Measurements from ENCODE around the gene TYMP.

Gene TYMP

GRCh38 chr22:50530877-50531545, 1.2 kb upstream of the TYMP start:
- H3K27ac ChIP-seq = no peak overlapping the region
- no peak for DNase-seq (ENCODE audit: low read depth, low spot score)

GRCh38 chr22:50530580-50530876, 716 bp upstream of the TYMP start:
- H3K36me3 ChIP-seq (ENCODE audit: insufficient read depth, low read length) = no peaks in the 10 kb centered on the region
- peak overlapping the region; percentile 82 for H3K4me3 ChIP-seq
- DNase-seq (ENCODE audit: low read depth, low spot score) = no peak
- no peaks in the 10 kb centered on the region for H3K9me3 ChIP-seq (ENCODE audit: low read depth, low read length)
- H3K9ac ChIP-seq (ENCODE audit: insufficient read length) = peak overlapping the region; percentile 78
- TF ChIP-seq FOXP2 (optimal IDR thresholded peaks at IDR 0.05; ENCODE audit: control extremely low read depth, extremely low read length, insufficient read depth) (no peak), POLR2AphosphoS5 (IDR thresholded peaks at IDR 0.05; ENCODE audit: borderline replicate concordance, low read depth, low read length) (no peak), EZH2 (IDR thresholded peaks at IDR 0.05) (no peak)
- H3K27ac ChIP-seq = no peak overlapping the region

More at GRCh38 chr22:50530877-50531545, 1.2 kb upstream of the TYMP start:
- peak overlapping the region; percentile 78 for H3K9ac ChIP-seq (ENCODE audit: insufficient read length)
- TF ChIP-seq EZH2 (IDR thresholded peaks at IDR 0.05) (no peak), POLR2AphosphoS5 (IDR thresholded peaks at IDR 0.05; ENCODE audit: borderline replicate concordance, low read depth, low read length) (no peak), FOXP2 (optimal IDR thresholded peaks at IDR 0.05; ENCODE audit: control extremely low read depth, extremely low read length, insufficient read depth) (no peak)
- peak overlapping the region; percentile 82 for H3K4me3 ChIP-seq
- no peaks in the 10 kb centered on the region for H3K9me3 ChIP-seq (ENCODE audit: low read depth, low read length)
- H3K36me3 ChIP-seq (ENCODE audit: insufficient read depth, low read length) = no peaks in the 10 kb centered on the region

- TF ChIP-seq POLR2AphosphoS5 (IDR thresholded peaks at IDR 0.05; ENCODE audit: borderline replicate concordance, low read depth, low read length) (no peak), FOXP2 (optimal IDR thresholded peaks at IDR 0.05; ENCODE audit: control extremely low read depth, extremely low read length, insufficient read depth) (no peak), EZH2 (IDR thresholded peaks at IDR 0.05) (no peak)
- Histone ChIP-seq H3K27ac (no peak overlapping the region), H3K4me3 (peak overlapping the region; percentile 82), H3K9me3 (ENCODE audit: low read depth, low read length) (no peaks in the 10 kb centered on the region), H3K36me3 (ENCODE audit: insufficient read depth, low read length) (no peaks in the 10 kb centered on the region), H3K9ac (ENCODE audit: insufficient read length) (no peak overlapping the region)
- DNase-seq (ENCODE audit: low read depth, low spot score) = no peak
Measured at GRCh38 chr22:50529416-50529896, 356 bp downstream of the TYMP start.

GRCh38 chr22:50528682-50529415, 963 bp downstream of the TYMP start:
- peaks cover 1% of the 10 kb centered on the region; the same call in 1 of the 2 replicates for H3K36me3 ChIP-seq (ENCODE audit: insufficient read depth, low read length)
- DNase-seq (ENCODE audit: low read depth, low spot score) = no peak
- TF ChIP-seq EZH2 (IDR thresholded peaks at IDR 0.05) (no peak), FOXP2 (optimal IDR thresholded peaks at IDR 0.05; ENCODE audit: control extremely low read depth, extremely low read length, insufficient read depth) (no peak), POLR2AphosphoS5 (IDR thresholded peaks at IDR 0.05; ENCODE audit: borderline replicate concordance, low read depth, low read length) (no peak)
- H3K9me3 ChIP-seq (ENCODE audit: low read depth, low read length) = no peaks in the 10 kb centered on the region
- H3K4me3 ChIP-seq = no peak overlapping the region
- H3K9ac ChIP-seq (ENCODE audit: insufficient read length) = no peak overlapping the region
- no peak overlapping the region for H3K27ac ChIP-seq

GRCh38 chr22:50527921-50528681, 1.7 kb downstream of the TYMP start:
- no peaks in the 10 kb centered on the region for H3K9me3 ChIP-seq (ENCODE audit: low read depth, low read length)
- no peak overlapping the region for H3K4me3 ChIP-seq
- H3K36me3 ChIP-seq (ENCODE audit: insufficient read depth, low read length) = peaks cover 9% of the 10 kb centered on the region; the same call in 1 of the 2 replicates
- no peak for DNase-seq (ENCODE audit: low read depth, low spot score)
- no peak overlapping the region for H3K9ac ChIP-seq (ENCODE audit: insufficient read length)
- TF ChIP-seq FOXP2 (optimal IDR thresholded peaks at IDR 0.05; ENCODE audit: control extremely low read depth, extremely low read length, insufficient read depth) = no peak
- H3K27ac ChIP-seq = no peak overlapping the region

- Histone ChIP-seq H3K9me3 (ENCODE audit: low read depth, low read length) (no peaks in the 10 kb centered on the region), H3K36me3 (ENCODE audit: insufficient read depth, low read length) (peaks cover 11% of the 10 kb centered on the region; the same call in 1 of the 2 replicates), H3K27ac (0 out of 2 replicates have a peak overlapping the region, but pooled peaks have one; percentile 89), H3K9ac (ENCODE audit: insufficient read length) (peak overlapping the region; percentile 79), H3K4me3 (peak overlapping the region; percentile 84)
- TF ChIP-seq EZH2 (IDR thresholded peaks at IDR 0.05) = no peak
- TF ChIP-seq POLR2AphosphoS5 (IDR thresholded peaks at IDR 0.05; ENCODE audit: borderline replicate concordance, low read depth, low read length) = no peak; the same call in 1 of the 2 replicates
- no peak for TF ChIP-seq FOXP2 (optimal IDR thresholded peaks at IDR 0.05; ENCODE audit: control extremely low read depth, extremely low read length, insufficient read depth)
- DNase-seq (ENCODE audit: low read depth, low spot score) = no peak
Measured at GRCh38 chr22:50526834-50527801, 2.7 kb downstream of the TYMP start.

GRCh38 chr22:50526108-50526833, 3.5 kb downstream of the TYMP start:
- peak overlapping the region; percentile 89 for H3K27ac ChIP-seq
- H3K9ac ChIP-seq (ENCODE audit: insufficient read length) = peak overlapping the region; percentile 79
- H3K9me3 ChIP-seq (ENCODE audit: low read depth, low read length) = no peaks in the 10 kb centered on the region
- peak overlapping the region; percentile 84 for H3K4me3 ChIP-seq
- TF ChIP-seq EZH2 (IDR thresholded peaks at IDR 0.05) (no peak), FOXP2 (optimal IDR thresholded peaks at IDR 0.05; ENCODE audit: control extremely low read depth, extremely low read length, insufficient read depth) (no peak), POLR2AphosphoS5 (IDR thresholded peaks at IDR 0.05; ENCODE audit: borderline replicate concordance, low read depth, low read length) (no peak; the same call in 1 of the 2 replicates)
- DNase-seq (ENCODE audit: low read depth, low spot score) = no peak
- peaks cover 11% of the 10 kb centered on the region; the same call in 1 of the 2 replicates for H3K36me3 ChIP-seq (ENCODE audit: insufficient read depth, low read length)
